GM18907 (cell line): Measurements from ENCODE around the gene CCDC102B.
"Not testable (repeated sequence)": the region's sequence is repeated elsewhere in the genome, so short reads cannot be mapped to it uniquely, and the experiment has no call there.

ENCODE experiments used
- ATAC-seq: cut with Tn5 transposase; IDR thresholded peaks from one replicate; pipeline ENCODE4 v1.9.1; 2021; ENCODE audit warnings: mild to moderate bottlenecking, moderate library complexity; ENCODE audit not compliant: unreplicated experiment

Gene CCDC102B

DNA sequence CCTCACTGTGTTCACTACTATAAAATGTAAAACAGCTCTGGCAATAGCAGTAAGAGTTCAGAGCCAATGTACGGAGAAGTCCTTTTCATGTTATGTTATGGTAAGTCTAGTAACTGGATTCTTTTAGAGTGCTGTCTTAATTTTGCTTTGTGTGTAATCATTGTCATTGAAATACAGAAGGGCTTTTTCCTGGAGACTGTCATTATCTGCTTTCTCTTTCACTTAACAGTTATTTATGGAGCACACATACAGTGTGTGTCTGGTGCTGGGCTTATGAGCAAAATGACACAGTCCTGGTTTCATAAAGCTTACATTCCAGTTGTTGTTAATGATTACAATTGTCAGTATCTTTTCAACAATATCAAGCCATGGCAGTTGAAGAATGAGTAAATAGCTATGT, 95.5 kb downstream of the CCDC102B start:
- peak; percentile 56 for ATAC-seq

DNA sequence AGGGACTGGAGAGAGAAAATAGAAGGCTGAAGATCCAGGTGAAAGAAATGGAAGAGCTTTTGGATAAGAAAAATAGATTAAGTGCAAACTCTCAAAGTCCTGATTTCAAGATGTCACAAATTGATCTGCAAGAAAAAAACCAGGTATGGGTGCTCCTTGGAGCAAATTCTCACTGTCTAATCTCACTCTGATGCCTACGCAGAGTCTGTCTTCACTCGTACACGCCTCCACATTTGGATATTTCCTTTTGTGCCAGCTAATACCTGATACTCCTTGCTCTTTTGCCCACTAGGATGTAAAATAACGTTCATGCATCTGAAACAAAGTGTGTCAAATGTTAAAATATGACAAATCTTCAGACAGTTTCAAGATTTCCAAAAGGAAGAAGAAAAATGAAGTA, 99.4 kb downstream of the CCDC102B start:
- ATAC-seq: no peak

DNA sequence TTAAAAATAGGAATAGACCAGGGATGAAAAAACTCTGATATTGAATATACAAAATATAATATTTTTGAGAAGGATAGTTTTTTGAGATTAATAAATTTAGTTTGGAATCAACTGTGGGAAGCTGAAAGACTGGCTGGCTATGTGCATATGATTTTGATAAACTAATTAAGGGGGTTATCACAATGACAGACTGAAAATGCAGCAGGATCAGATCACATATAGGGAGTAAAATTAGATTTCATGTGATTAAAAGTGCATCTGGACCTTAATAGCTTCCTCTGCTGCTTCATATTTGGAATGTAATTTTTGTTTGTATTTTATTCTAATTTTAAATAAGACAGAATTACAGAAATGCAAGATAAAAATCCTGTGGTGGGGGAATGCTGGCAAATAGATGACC, 111.7 kb downstream of the CCDC102B start:
- no peak for ATAC-seq

DNA sequence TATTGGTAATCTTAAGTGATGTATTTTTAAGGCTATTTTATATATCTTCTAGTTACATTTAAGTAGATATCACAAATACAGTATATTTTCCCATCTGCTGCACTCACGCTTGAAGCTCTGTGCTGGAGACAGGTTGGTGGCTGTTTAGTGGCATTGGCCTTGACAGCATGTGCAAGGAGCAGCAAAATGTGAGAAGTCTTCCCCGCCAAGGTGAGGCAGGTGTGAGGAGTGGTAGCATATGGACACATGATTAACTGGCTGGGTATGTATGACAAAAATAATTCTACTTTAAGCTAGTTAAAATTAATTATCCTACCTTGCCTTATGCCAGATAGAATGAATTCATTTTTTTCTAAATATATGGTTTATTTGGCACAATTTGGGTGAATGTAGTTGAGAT, 117.2 kb downstream of the CCDC102B start:
- no peak for ATAC-seq

DNA sequence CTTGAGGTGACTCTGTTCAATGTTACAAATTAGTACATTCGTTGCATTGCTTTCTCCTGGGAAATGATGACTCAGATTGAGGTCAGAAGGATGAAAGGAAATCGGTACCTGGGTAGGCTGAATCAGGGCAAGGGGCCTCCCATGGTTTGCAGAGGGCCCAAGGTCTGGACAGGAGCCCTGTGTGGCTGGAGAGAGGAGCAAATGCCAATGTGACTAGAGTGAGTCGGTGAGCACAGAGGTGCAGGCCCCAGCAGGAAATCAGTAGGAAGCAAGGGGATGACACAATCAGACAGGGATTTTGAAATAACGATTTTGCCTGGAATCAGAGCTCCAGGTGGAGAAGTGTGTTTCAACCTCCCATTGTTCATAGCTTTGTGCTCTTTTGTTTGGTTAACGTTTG, 118.9 kb downstream of the CCDC102B start:
- no peak for ATAC-seq

DNA sequence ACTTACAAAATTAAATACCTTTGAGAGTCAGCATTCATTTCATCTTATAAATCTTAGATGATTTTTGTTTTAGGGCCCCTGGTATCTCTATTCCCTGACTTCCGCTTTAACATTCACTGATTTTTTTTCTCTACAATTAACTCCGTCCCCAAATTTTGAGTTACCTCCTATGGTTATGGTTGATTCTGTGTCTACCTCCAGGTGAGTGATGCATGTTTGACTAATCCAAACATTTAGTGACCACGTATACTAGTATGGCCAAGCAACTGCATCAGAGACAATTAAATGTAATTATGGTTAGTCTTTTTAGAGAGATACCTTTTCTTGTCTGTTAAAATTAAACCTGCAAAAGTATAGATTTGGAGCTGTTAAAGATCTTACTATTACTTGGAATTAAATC, 120.3 kb downstream of the CCDC102B start:
- no peak for ATAC-seq

DNA sequence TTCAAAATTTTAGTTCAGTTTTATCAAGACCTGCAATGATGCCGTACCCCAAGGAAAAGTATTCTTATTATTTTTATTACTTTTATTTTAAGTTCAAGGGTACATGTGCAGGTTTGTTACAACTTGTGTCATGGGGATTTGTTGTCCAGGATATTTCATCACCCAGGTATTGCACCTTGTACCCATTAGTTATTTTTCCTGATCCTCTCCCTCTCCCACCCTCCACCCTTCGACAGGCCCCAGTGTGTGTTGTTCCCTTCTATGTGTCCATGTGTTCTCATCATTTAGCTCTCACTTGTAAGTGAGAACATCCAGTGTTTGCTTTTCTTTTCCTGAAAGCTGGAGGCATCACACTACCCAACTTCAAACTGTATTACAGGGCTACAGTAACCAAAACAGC, 122.0 kb downstream of the CCDC102B start:
- no peak for ATAC-seq

DNA sequence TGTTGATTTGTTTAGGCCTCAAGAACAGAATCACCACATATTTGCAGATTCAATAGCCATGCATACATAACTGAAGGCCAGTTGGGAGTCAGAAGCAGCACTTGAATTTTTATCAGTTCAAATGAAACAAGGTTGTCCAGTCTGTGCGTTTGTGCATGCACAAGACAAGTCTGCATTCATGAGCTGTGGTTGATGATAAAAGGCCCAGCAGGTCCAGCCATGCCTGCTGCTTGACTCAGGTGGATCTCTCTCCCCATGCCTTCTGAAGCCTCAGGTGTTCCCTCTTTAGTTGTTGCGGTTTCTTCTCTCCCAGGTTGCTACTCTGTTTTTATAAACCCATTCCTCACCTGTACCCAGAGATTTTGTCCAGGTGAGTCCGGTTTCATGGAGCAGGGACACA, 124.5 kb downstream of the CCDC102B start:
- ATAC-seq: no peak

DNA sequence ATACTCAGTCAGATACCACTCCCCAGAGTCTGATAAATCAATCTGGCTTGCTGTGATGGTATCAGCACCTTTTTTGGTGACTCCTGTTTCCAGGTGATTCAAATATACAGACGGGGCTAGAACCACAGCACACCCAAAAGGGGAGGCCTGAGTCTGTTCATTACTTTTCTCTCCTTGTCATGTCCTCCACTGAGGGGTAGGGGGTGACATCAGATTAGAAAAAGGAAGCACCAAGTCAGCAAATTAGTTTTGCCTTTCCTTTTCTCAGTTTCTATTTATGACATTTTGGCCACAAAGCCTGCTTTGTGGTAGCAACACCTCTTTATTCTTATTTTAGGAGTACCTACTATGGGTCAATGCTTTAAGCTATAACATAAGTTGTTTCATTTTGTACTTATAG, 127.4 kb downstream of the CCDC102B start:
- ATAC-seq: peak; percentile 94

DNA sequence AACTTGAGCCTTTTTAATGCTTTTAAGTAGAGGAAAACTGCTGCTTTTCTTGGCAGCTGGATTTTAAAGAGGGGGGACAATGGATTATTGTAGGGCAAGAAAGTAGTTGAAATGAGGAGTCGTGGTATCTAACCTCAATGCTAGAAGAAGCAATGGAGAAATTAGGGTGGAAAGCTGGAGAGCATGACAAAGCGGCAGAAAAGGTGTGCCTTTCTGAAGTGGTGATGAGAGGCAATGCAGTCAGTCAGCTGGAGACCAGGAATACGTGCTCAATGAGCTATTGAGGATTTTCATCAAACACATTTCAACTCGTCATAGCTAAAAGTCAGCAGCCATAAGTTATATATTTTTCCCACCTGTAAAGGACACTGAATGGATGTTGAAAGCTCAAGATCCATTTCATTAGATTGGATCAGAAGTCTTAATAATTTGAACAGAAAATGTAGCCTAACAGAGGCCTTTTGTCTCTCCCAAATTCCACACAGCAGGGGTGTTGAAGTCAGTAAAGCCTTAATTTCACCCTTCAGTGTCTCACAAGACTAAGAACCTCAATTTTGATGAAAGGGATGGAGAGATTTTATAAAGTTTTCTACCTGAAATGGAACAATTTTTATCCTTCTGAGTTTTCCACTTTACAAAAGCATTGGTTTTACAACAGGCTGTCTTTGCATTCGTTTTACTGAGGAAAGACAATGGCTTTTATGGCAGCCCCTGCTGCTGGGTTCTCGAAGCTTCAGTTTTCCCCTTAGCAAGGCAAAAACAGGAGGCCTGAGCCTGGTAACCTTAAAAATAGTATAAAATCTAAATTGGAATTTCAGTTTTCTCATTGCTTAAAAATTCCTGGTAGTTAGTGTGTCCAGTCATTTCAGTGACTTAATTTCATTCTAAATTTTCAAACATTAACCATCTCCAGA, 131.1 kb downstream of the CCDC102B start:
- no peak for ATAC-seq

DNA sequence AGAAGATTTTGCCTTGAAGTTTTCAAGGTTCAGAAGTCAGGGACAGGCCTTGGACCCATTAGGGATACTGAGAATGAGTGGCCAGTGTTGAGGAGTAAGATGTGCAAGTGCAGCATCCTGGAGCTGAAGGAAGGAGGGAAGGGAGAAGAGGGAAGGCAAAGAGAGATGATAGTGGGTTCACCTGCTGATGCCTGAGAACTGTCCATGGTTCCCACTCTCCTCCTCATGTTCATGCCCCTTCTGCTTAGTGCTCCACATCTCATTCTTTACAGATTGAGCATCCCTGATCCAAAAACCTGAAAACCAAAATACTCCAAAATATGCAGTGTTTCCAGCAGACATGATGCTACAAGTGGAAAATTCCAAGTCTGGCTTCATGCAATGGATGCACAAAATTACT, 137.8 kb downstream of the CCDC102B start:
- ATAC-seq: no peak

DNA sequence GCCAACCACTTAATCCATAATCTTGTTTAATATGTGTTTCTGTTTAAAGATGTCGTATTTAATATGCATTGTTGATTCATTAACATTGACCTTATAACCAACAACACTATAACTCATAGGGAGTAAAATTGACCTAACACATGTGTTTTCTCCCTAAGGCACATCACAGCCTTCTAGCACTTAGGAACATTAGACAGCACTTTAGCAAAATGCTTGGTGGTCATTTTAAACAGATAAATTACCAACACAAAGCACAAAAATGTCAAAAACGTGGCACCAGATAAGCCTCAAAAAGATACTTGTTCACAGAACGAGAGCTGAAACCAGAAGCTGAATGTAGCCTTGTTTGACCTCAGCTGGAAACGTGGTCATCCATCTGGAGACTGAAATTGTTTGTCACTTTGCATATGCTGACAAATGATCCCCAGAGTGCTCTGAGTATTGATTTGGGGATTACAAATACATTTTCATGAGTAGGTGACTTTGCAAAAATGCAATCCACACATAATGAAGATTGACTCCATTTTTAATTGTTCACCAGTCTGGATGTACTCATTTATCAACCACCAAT, 139.2 kb downstream of the CCDC102B start:
- peak; percentile 81 for ATAC-seq

DNA sequence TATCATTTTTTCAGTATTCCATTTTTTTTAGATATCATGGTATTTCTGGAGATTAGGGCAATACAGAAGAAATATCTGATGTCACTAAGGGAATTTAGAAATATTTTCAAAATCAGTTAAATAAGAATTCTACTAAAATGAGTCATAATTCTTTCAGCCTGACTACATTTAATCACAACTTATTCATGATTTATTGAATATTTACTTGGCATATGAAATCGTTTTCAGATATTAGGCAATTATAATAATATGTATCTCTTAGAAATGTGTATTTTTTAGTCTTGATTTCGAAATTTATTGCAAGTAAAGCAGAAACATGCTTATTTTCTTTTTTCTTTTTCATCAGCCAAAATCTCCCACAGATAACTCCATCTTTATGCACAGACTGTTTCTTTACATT, 142.2 kb downstream of the CCDC102B start:
- no peak for ATAC-seq

DNA sequence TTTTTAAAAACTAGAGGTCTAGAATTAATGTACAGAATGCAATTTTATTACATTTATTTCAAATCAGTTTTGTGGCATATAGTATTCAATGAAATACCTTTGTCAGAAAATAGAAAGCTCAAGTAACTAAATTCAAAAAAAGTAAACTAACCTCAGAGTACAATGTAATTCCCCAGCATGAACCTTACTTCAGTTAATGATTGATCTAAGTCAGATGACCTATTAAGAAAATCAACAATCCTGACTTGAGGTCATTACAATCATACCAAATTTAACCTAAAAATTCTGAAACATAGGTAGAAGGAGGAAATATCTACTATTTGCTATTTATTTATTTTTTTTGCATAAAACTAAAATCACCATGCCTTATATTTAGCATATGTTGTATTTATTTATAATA, 142.9 kb downstream of the CCDC102B start:
- ATAC-seq: peak; percentile 76

DNA sequence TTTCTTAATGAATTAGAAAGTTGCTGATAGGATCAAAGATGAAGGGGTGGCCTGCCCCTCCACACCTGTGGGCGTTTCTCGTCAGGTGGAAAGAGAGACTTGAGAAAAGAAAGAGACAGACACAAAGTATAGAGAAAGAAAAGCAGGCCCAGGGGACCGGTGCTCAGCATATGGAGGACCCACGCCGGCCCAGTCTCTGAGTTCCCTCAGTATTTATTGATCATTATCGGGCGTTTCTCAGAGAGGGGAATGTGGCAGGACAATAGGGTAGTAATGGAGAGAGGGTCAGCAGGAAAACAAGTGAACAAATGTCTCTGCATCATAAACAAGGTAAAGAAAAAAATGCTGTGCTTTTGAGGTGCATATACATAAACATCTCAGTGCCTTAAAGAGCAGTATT, 144.3 kb downstream of the CCDC102B start:
- ATAC-seq: no peak

DNA sequence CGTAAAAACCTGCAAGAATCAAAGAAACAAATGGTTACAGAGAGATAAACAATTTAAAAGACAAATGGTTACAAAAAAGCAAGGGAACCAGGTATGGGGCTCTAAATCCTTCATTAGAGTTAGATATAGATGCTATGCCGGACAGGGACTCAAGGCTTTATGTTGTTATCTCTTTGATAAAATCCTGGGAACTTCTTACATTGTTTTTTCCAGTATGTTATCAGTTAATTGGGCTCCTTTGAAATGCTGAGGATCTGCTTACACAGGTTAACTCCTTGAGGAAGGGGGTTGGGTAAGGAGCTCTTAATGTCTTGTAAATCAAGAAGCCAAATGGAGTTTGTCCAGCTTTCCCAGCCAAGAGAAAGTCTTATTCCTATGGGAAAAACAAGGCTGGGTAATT, 146.0 kb downstream of the CCDC102B start:
- not testable (repeated sequence) for ATAC-seq

DNA sequence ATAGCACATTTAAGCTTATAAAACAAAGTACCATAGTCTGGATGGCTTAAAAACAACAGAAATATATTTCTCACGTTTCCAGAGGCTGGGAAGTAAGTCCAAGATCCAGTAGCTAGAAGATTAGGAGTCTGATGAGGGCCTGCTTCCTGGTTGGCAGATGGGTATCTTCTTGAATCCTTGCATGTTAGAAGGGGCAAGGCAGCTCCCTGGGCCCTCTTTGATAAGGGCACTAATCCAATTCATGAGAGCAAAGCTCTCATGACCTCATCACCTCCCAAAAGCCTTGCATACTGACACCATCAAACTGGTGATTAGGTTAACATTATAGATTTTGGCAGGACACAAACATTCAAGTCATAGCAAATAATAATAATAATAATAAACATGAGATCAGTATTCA, 146.4 kb downstream of the CCDC102B start:
- ATAC-seq: no peak

DNA sequence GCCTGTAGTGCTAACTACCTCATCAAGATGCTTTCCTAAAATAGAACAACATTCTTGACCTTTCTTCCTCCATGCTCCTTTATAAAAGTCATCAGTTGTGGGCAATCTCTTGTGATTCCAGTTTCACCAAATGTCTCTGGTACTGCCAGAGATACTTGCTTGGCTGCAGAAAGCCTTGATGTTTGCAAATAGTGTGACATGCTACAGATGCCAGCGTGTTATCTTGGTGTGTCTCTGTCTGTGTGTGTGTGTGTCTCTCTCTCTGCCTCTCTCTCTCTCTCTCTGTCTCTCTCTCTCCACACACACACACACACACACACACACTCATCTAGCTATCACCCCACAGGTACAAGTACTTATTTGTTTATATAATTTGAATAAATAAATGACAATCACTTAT, 146.9 kb downstream of the CCDC102B start:
- ATAC-seq: no peak

DNA sequence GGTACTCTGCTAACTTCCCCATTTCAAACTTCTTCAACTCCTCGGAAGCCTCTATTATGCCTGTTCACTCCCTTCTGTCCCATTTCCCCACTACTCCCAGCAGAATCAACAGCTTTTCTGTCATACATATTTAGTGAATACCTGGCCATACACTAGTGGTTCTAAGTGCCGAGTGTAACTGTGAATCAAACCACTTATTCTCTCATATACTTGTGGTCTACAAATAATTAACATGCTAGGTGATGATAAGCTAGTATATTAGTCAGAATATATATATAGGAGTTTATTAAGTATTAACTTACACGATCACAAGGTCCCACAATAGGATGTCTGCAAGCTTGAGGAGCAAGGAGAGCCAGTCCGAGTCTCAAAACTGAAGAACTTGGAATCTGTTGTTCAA, 150.7 kb downstream of the CCDC102B start:
- ATAC-seq: peak; percentile 70

DNA sequence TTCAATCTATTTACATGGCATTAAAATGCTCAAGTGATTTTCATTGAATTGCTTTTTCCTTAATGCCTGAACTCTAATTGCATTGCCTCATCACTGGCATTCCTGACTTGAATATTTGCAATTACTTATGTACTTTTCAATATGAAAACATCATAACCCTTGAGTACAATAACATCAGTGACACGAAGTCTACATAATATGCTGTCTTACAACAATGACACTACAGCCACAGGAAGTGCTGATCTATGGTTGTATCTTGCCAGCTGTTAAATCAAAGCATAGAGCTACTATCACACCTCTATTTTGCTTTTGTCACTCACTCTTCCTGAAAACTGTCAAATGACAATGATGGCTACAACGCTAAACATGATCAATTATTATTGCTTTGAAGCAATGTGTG, 156.9 kb downstream of the CCDC102B start:
- ATAC-seq: no peak

DNA sequence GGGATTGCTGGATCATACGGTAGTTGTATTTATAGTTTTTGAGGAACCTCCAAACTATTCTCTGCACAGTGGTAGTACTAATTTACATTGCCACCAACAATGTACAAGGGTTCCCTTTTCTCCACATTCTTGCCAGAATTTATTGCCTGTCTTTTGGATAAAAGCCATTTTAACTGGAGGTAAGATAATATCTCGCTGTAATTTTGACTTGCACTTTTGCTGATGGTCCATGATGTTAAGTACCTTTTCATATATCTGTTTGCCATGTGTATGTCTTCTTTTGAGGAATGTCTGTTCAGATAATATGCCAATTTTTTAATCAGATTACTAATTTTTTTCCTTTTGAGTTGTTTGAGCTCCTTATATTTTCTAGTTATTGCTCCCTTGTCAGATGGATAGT, 158.8 kb downstream of the CCDC102B start:
- no peak for ATAC-seq

DNA sequence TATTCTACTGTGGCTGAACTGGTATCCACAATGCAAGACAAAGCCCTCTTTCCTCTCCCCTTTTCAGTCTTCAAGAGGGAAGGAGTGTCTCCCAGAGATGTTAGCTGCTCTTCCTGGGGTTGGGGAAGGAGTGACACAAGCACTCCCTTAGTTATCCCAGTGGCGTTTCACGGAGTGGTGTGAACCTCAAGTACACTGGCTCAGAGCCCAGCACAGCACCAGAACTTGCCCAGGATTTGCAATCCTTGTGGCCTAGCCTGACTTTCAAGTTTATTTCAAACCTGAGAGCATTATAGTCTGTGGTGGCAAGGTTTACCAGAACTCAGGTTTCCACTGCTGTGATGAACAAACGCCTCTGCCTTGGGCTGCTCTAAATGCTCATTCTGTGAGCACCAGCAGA, 162.5 kb downstream of the CCDC102B start:
- ATAC-seq: no peak

DNA sequence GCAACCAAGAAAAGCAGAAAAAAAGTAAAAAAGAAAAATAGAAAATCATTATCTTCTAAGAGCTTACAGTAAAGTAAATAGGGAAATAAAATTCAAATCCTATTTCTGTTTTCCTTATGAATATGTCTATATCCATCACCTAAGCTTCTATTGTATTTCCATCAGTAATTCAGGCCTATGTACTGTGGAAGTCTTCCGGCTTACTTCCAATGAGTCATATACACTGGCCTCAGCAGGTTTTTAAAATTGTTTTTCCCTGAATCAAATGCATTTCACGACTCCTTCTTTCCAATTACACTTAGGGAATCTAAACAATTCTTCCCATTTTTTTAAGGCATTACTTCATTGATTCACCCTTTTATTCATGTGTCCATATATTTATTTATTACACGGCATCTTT, 164.7 kb downstream of the CCDC102B start:
- no peak for ATAC-seq
